Brain microvascular endothelial cell (primary cell): ENCODE measurements around the gene PTPRD.

Experiments
- DNase-seq: peaks from one replicate; pipeline ENCODE4 v3.0.0-alpha.2; 2020
- H3K27ac ChIP-seq: fragments of 250-450 bp; sonication (Bioruptor Pico); 2 replicates; pipeline ENCODE4 v1.5.1; 2020; ENCODE audit warnings: mild to moderate bottlenecking, moderate library complexity
- H3K27me3 ChIP-seq: fragments of 250-450 bp; sonication (Bioruptor Pico); replicated peaks from 2 replicates; pipeline ENCODE4 v1.5.1; 2020; ENCODE audit warnings: mild to moderate bottlenecking
- H3K36me3 ChIP-seq: fragments of 250-450 bp; sonication (Bioruptor Pico); replicated peaks from 2 replicates; pipeline ENCODE4 v1.5.1; 2020; ENCODE audit warnings: mild to moderate bottlenecking
- H3K4me3 ChIP-seq: 2 replicates; pipeline ENCODE4 v1.5.1; 2011; ENCODE audit warnings: low read depth, mild to moderate bottlenecking, control low read depth, low read length, moderate library complexity
- in situ Hi-C: cut with HindIII; loops from 2 replicates; pipeline ENCODE4 v1.10.0; 2017; ENCODE audit warnings: low sequenced_read_pairs, low pct_ligation_motif_present
- TF ChIP-seq, protein P1 (sequence below): IDR thresholded peaks from 2 replicates; pipeline ENCODE4 v1.5.1; 2011; ENCODE audit warnings: low read depth, mild to moderate bottlenecking, moderate library complexity, low read length, control low read depth, inconsistent platforms; ENCODE audit errors: missing control alignments

PTPRD gene

DNA sequence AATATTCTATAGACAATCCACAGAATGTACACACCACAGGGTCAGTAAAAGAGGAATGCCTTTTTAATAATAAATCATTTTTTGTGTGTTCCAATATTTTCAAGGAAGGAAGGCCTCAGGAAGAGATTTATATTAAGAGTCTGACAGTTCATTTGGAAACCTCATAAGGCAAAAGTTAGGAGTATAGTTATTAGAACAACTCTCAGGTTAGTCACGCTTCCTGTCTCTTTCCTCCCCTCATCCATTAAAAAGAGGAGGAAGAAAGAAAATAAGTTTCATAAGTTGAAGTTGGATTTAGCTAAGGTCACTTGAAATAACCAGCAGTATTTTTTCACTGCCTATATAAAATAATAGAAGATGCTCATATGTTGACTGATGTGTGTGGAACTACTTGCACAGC is 863.2 kb downstream of the PTPRD start:
- DNase-seq = no peak
- Histone ChIP-seq H3K4me3 (no peak overlapping the region), H3K27ac (no peak overlapping the region), H3K27me3 (no peaks in the 10 kb centered on the region), H3K36me3 (no peaks in the 10 kb centered on the region)
- in situ Hi-C loops = no loop called here
- TF ChIP-seq, protein P1, sequence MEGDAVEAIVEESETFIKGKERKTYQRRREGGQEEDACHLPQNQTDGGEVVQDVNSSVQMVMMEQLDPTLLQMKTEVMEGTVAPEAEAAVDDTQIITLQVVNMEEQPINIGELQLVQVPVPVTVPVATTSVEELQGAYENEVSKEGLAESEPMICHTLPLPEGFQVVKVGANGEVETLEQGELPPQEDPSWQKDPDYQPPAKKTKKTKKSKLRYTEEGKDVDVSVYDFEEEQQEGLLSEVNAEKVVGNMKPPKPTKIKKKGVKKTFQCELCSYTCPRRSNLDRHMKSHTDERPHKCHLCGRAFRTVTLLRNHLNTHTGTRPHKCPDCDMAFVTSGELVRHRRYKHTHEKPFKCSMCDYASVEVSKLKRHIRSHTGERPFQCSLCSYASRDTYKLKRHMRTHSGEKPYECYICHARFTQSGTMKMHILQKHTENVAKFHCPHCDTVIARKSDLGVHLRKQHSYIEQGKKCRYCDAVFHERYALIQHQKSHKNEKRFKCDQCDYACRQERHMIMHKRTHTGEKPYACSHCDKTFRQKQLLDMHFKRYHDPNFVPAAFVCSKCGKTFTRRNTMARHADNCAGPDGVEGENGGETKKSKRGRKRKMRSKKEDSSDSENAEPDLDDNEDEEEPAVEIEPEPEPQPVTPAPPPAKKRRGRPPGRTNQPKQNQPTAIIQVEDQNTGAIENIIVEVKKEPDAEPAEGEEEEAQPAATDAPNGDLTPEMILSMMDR = no peak

DNA sequence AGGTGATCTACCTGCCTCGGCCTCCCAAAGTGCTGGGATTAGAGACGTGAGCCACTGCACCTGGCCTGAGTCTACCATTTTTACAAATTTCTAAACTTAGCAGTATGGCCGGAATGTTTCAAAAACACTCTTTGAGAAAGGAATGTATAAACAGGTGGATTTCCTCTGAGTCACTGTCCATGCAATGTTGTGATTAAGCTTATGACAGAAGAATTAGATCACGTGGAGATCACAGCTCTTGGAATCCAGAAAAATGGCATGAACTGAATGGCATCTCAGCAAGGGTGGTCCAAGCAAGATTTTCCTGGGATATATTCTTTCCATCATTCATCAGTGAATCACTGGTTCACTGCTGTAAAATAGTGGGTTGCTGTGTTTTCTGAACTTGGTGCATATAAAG is 865.0 kb downstream of the PTPRD start:
- Histone ChIP-seq H3K4me3 (no peak overlapping the region), H3K27ac (no peak overlapping the region), H3K27me3 (no peaks in the 10 kb centered on the region), H3K36me3 (no peaks in the 10 kb centered on the region)
- DNase-seq = peak; percentile 10
- TF ChIP-seq, protein P1 = no peak
- in situ Hi-C loops = no loop called here

DNA sequence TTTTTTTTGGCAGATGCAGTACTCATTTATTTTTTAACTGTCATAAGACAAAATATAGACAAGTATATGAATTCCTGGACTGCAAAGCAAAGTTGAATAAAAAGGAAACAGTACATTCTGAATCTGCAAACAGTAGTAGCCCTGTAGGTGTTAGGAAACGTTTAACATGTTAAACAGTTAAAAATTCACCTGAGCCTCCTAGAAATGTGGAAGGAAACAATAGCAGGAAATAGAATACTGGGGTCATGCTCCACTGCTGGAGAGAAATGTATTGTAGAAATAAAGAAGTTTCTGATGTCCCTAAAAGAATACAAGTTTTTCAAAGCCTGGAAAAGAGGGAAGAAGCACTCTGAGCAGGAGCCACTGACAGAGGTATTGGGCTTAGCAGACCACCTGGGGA is 866.0 kb downstream of the PTPRD start:
- H3K27me3 ChIP-seq = no peaks in the 10 kb centered on the region
- TF ChIP-seq, protein P1 = no peak
- H3K27ac ChIP-seq = no peak overlapping the region
- no peak overlapping the region for H3K4me3 ChIP-seq
- H3K36me3 ChIP-seq = no peaks in the 10 kb centered on the region
- no peak for DNase-seq
- in situ Hi-C loops = no loop called here

DNA sequence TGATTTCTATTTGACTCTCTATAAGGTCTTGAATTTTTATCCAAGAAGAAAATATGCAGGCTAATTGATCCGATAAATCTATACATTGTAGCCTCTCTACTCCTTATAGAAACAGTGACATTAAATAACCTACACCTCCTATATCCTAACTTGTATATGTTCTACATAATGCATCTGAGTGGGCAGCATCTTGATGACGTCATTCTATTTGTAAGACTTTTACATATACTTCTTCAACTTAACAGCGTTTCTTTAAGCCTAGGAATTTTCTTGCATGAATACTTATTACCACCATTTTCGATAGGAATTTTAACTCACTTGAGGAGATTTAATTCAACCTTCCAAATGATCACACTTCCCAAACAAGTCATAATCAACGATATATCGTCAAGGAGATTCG is 869.0 kb downstream of the PTPRD start:
- in situ Hi-C loops = no loop called here
- no peaks in the 10 kb centered on the region for H3K36me3 ChIP-seq

DNA sequence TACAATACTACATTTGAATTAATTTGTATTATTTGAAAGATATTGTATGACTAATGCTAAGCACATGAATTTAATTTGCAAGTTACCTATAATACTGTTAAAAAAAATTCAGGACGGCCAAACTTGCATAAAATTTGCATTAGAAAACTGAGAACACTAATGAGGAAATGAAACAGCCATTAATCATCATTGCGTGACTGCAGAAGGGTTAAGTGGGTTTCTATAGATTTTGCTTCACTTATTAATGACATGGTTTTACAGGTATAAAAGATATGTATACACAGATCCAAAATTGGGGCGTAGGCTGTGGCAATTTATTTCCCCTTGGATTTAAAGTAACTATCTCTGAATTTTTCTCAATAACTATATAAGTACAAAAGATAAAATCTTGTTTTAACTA is 882.6 kb downstream of the PTPRD start:
- Histone ChIP-seq H3K27me3 (no peaks in the 10 kb centered on the region), H3K27ac (no peak overlapping the region), H3K4me3 (no peak overlapping the region), H3K36me3 (no peaks in the 10 kb centered on the region)
- no peak for DNase-seq
- in situ Hi-C loops = no loop called here
- TF ChIP-seq, protein P1 = no peak

More for the DNA sequence above, 869.0 kb downstream of the PTPRD start:
- TF ChIP-seq, protein P1 = no peak
- no peak for DNase-seq
- Histone ChIP-seq H3K4me3 (no peak overlapping the region), H3K27me3 (no peaks in the 10 kb centered on the region), H3K27ac (no peak overlapping the region)

DNA sequence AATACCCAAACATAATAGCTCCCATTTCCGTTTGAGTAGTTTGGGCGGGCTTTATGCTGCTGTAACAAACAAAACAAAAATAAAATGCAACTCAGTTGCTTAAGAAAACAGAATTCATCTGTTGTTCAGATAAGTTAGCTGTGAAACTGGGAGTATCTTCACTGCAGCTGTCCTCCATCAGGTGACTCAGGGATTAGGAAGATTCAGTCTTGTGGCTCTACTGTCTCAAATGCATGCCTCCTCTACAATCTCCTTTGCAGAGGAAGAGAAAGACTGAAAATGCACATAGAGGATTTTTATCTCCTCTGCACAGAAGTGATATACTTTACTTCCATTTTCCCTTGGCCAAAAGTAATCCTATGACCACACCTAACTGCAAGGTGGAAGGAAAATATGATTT is 883.7 kb downstream of the PTPRD start:
- H3K36me3 ChIP-seq = no peaks in the 10 kb centered on the region
- H3K27ac ChIP-seq = no peak overlapping the region
- TF ChIP-seq, protein P1 = no peak
- no peaks in the 10 kb centered on the region for H3K27me3 ChIP-seq
- in situ Hi-C loops = no loop called here
- no peak for DNase-seq
- H3K4me3 ChIP-seq = no peak overlapping the region
